PFSK-1 (cell line): ENCODE data around the gene GASK1A.

Experiments used
- FOXP2 ChIP-seq: optimal IDR thresholded peaks from 2 replicates; pipeline ENCODE3; 2011; ENCODE audit warnings: borderline replicate concordance, control low read depth, inconsistent platforms; ENCODE audit not compliant: insufficient read depth; ENCODE audit errors: extremely low read length, extremely low read depth
- POLR2AphosphoS5 ChIP-seq: IDR thresholded peaks from 2 replicates; pipeline ENCODE4 v1.6.1; 2012; ENCODE audit warnings: low read depth, mild to moderate bottlenecking, control low read depth, low read length, moderate library complexity
- SIN3A ChIP-seq: IDR thresholded peaks from 2 replicates; pipeline ENCODE4 v1.6.1; 2012; ENCODE audit warnings: mild to moderate bottlenecking, low read length, moderate library complexity, borderline replicate concordance; ENCODE audit not compliant: insufficient read depth
- TAF1 ChIP-seq: IDR thresholded peaks from 2 replicates; pipeline ENCODE4 v1.6.1; 2012; ENCODE audit warnings: low read length, control low read depth, borderline replicate concordance; ENCODE audit not compliant: insufficient read depth
- TF ChIP-seq, protein P1 (sequence below), 2 experiments: IDR thresholded peaks; 2 replicates each; pipeline versions ENCODE4 v1.6.1 to v1.8.0; 2011 to 2012; ENCODE audit warnings: low read depth in 2 of 2, low read length in 2 of 2, control low read depth in 1 of 2, inconsistent platforms in 1 of 2, mild to moderate bottlenecking in 1 of 2, moderate library complexity in 1 of 2; ENCODE audit not compliant: insufficient read depth in 1 of 2

The GASK1A gene

DNA sequence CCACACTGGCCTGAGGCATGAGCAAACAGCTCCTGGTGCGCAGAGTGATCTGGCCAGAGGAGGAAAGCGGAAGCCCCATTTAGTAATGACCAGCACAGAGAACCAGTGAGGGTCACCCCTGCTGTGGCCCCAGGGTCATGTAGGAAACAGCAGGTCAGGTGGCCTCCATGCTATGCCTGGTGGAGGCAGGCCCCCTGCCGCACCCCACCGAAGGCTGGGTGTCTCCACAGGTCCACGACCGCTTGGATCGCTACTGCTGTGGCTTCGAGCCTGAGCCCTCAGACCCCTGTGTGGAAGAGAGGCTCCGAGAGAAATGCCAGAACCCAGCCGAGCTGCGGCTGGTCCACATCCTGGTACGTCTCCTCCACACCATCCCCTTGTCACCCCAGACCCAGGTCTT lies 74.2 kb downstream of the GASK1A start:
- TF ChIP-seq TAF1 = no peak
- TF ChIP-seq, protein P1, sequence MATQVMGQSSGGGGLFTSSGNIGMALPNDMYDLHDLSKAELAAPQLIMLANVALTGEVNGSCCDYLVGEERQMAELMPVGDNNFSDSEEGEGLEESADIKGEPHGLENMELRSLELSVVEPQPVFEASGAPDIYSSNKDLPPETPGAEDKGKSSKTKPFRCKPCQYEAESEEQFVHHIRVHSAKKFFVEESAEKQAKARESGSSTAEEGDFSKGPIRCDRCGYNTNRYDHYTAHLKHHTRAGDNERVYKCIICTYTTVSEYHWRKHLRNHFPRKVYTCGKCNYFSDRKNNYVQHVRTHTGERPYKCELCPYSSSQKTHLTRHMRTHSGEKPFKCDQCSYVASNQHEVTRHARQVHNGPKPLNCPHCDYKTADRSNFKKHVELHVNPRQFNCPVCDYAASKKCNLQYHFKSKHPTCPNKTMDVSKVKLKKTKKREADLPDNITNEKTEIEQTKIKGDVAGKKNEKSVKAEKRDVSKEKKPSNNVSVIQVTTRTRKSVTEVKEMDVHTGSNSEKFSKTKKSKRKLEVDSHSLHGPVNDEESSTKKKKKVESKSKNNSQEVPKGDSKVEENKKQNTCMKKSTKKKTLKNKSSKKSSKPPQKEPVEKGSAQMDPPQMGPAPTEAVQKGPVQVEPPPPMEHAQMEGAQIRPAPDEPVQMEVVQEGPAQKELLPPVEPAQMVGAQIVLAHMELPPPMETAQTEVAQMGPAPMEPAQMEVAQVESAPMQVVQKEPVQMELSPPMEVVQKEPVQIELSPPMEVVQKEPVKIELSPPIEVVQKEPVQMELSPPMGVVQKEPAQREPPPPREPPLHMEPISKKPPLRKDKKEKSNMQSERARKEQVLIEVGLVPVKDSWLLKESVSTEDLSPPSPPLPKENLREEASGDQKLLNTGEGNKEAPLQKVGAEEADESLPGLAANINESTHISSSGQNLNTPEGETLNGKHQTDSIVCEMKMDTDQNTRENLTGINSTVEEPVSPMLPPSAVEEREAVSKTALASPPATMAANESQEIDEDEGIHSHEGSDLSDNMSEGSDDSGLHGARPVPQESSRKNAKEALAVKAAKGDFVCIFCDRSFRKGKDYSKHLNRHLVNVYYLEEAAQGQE (IDR thresholded peaks at IDR 0.05; ENCODE audit: insufficient read depth in 1 of 2, low read depth in 2 of 2, low read length in 2 of 2) = no peak
- no peak for TF ChIP-seq POLR2AphosphoS5
- no peak for TF ChIP-seq FOXP2
- no peak for TF ChIP-seq SIN3A

DNA sequence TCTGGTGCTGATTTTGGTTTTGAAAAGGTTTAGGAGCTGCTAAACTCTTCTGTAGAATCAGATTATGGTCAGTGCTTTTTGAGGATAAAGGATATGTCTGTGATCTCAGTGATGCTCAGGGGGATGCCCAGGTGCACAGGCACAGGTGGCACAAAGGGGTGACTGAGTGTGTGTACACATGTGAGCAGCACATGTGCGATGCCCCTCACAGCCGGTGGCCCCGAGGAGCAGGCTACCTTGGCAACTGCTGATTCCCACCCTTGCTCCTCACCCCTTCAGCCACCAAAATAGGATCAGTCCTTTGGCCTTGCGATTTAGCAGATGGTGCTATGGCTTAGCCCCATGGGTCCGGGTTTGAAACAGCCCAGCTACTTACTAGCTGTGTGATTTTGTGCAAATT lies 75.6 kb downstream of the GASK1A start:
- TF ChIP-seq, protein P1 (IDR thresholded peaks at IDR 0.05; ENCODE audit: insufficient read depth in 1 of 2, low read depth in 2 of 2, low read length in 2 of 2) = no peak
- TF ChIP-seq FOXP2 = no peak

DNA sequence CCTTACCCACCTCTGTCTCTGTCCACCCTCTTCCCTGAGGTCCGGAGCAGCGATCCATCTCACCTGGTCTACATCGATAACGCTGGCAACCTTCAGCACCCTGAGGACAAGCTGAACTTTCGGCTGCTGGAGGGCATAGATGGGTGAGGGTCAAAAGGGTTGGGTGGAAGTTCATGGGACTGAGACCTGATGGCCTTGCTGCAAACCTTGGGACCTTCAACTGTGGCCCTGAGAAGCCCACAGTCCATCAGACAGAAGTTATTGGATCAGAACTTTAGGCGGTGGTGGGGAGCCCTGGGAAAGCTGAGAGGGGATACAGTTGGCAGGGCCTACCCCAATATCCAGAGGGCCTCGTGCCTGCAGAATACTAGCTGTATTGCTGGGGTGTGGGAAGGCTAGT lies 76.3 kb downstream of the GASK1A start:
- TF ChIP-seq TAF1 (no peak), FOXP2 (no peak), SIN3A (no peak), POLR2AphosphoS5 (no peak)
- TF ChIP-seq, protein P1 (IDR thresholded peaks at IDR 0.05; ENCODE audit: insufficient read depth in 1 of 2, low read depth in 2 of 2, low read length in 2 of 2) = no peak

DNA sequence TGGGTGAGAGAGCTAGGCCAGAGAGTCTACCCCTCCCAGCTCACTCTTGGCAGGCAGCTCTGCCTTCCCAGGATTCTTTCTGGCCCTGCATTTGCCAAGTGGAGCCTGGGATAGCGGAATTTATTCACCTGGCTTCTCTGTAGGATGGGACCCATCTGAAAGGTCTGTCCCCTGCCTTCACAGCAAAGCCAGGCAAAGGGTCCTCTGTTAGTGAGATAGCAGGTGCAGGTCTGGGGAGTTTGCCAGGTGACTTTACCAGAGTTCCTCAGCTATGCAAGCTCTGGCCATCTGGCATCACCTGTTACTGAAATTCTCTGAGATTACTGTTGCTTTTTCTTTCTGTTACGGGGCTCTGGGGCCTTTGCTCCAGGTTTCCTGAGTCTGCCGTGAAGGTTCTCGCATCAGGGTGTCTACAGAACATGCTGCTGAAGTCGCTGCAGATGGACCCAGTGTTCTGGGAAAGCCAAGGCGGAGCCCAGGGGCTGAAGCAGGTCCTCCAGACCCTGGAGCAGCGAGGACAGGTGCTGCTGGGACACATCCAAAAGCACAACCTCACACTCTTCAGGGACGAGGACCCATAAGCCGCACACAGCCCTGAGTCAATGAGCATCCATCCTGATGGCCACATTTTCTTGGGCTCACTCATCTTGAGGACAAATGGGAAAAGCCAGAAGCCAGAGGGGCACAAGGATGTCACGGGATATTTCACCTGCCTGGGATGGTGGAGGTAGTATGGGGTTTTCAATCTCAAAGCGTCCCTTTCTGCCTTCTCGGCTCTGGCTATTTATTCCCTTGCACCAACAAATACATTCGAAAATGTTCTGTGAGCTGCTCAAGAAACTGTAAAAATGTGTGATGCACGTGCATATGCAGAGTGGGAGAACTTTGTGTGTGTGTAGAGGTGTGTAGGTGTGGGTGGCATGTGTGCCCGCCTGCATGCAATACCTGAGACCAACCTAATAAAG lies 77.0 kb downstream of the GASK1A start:
- TF ChIP-seq FOXP2 (no peak), TAF1 (no peak), SIN3A (no peak), POLR2AphosphoS5 (no peak)
- TF ChIP-seq, protein P1 (IDR thresholded peaks at IDR 0.05; ENCODE audit: insufficient read depth in 1 of 2, low read depth in 2 of 2, low read length in 2 of 2) = no peak

DNA sequence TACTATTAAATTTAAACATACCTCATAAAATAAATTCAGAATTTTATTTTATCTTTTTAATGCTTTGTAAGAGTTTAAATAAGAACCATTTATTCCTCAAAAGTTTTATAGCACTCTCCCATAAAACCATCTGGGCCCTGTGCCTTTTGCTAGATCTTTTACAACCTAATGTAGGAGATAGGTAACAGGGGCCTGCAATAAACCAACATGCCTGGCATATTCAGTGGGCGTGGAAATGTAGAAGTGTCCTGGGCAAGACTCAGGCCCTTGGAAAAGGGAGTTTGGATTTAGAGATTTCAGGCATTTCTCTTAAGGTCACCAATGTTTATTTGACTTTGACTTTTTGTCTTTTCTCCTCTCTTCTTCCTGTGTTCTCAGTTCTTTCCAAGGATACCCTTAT lies 80.3 kb downstream of the GASK1A start:
- TF ChIP-seq SIN3A (no peak), POLR2AphosphoS5 (no peak), TAF1 (no peak), FOXP2 (no peak)
- TF ChIP-seq, protein P1 (IDR thresholded peaks at IDR 0.05; ENCODE audit: insufficient read depth in 1 of 2, low read depth in 2 of 2, low read length in 2 of 2) = no peak
